CD1c-positive myeloid dendritic cell (primary cell): ENCODE measurements around the gene ODAD4.
"Not testable (repeated sequence)": the region's sequence is repeated elsewhere in the genome, so short reads cannot be mapped to it uniquely, and the experiment has no call there.

Experiments
- DNase-seq: peaks from one replicate; pipeline ENCODE4 v3.0.0-alpha.2; 2016; ENCODE audit errors: extremely low spot score

ODAD4 gene

DNA sequence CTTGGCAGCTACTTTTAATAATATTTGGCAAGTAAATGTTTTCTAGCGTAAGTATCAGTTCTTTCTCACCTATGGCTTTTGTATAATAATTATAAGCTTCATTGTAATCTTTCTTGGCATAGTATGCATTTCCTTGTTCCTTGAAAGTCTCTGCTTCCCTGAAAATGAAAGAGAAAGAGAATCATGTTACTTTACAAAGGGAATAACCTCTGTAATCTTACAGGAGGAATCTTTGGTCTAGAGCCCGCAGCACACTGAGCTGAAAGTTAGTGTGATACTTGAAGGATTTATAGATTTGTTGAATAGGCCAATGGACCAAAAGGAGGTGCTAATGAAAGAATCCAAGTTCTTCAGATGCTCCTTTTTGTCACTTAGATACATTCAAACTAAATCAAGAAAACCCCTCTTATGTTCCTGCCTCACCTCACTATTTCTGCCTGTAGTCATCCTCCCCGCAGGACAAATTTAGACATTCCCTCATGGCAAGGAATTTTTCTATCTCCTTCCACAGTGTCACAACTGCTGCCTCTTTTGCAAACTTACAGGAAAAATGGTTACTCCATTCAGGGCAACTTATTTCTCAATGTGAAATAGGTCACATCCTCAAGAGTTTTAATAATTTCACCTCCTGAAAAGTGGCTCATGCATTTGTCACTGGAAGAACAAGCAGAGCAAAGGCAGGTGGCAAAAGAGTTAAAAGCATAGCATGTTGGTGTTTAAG lies 70.2 kb downstream of the ODAD4 start:
- no peak for DNase-seq

DNA sequence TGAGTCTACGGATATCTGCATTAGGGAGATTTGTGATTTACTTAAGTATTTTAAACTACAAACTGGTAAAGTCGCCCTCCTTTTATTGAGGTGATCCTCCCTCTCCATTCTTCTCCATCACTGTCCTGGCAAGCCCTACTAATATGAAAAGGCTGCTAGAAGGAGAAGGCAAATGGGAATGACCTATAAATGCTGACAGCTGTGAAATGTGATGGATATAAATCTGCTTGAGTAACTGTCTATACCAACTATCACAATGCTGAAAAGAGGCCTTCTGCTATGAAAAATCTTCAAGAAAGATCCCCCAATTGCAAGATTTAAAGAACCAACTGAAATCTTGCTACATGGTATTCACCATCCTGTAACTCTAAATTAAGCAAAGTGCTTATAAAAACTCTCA lies 71.3 kb downstream of the ODAD4 start:
- DNase-seq: no peak

DNA sequence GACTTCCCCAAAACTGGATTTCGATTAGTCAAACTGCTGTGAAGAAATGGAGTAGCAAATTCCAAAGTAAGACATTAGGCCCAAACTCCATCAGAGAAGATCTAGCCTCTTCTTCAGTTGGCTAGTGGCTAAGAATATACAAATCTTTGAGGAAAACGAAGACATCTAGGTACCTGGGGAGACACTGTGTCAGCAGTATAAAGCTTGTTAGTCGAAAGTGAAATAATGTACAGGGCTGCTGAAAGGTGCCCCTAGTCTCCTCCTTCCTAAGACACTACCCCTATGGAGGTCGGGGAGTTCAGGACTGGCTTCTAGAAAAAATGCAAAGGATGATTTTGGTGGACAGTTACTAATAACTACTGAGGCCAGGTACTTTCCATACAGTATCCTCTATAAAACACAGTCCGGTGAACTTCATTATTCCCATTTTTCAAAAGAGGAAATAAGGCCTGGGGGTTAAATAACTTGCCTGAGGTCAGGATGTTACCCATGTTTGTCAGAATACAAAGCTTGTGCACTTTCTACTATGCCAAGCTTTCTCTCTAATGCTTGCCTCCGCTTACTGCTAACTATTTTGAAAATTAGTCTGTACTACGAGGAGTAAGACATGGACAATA lies 71.9 kb downstream of the ODAD4 start:
- no peak for DNase-seq

DNA sequence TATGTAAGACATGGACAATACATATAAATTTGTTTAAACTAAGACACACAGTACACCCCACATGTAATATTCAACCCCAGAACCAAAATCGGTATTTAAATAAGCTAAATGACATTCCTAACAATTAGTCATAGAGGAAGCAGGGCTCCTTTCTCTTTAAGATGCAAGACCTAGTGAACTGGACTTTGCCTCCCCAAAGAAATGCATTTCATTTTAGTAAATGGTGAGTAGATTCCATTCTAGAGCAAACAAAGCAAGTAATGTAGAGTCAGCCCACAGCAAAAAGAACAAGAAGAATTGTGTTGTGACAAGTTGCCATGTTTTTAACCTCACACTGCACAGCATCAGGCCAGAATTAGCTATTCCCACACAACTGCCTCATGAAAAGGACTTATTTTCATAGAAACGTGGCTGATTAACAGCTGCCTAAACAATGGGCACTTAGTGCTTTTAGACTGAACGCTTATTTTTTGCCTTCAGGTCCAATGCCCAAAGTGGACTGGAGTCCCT lies 72.4 kb downstream of the ODAD4 start:
- no peak for DNase-seq

DNA sequence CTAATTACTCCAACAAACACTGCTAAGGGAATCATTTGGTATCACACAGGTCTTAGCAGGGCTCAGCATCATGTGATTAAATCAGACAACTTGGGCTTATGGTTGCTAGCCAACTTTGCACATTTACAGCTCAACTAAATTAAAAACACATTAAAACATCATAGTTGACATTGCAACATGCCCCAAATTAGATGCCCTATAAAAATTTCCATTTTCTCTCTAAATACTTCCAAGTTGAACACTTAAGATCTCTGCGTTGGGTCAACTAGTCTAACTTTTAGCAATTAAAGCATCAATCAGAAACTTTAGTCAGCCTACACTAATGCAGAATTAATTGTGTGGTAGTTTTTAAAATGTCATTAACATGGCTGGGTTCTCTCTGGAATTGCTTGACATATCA lies 74.7 kb downstream of the ODAD4 start:
- DNase-seq: no peak

DNA sequence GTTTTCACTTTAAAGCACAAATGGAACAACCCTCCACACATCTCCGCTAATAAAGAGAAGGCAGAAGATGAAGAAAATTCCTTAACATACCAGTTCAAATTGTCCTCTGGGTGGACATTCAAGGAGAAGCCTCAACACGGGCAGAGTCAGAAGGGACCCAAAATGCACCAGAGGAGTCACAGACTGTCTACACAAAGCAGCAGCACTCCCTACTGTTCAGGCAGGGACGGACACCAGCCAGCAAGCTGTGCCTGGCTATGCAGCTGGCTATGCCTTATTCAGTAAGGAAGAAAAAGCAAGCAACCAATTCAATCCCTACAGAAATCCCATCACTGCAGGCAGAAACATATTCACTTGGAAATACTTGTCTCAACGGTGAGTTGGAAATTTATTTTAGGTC lies 78.8 kb downstream of the ODAD4 start:
- no peak for DNase-seq

DNA sequence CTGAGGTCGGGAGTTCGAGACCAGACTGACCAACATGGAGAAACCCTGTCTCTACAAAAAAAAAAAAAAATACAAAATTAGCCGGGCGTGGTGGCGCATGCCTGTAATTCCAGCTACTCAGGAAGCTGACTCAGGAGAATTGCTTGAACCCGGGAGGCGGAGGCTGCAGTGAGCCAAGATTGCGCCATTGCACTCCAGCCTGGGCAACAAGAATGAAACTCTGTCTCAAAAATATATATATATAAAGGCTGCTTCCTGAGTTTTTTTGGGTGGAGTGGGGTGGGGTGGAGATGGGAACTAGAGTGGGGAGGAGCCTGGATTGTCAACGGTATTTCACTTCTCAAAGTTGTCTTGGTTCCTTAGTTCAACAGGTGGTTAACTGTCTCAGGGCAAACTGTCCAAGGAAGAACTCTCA lies 79.9 kb downstream of the ODAD4 start:
- DNase-seq: peak; percentile 70

DNA sequence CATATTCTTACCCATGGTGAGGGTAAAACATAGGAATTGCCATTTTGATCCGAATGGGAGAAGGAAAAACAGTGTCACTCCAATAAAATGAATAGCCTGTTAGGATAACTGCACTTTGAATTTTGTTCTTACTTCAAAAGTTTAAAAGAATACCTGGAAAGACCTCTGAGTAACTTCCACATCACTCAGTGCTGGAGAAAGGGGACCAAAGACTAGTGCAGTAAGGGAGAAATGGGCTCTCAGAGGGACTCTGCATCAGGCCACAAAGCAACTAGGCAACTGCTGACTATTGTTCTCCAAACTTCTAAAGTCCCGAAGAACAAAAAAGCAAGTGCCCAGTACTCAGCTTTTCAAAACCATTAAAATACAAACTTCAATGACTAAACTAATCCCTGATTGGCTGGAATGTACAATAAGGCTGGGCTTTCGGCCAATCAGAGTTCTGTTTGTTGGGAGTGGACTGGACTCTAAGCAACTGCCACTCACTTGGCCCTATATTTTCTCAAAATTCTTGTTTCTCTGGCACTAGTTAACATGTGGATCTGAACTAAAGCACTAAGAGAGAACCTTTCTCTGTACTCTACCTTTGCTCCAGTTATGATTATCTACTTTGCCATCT lies 80.6 kb downstream of the ODAD4 start:
- DNase-seq: peak; percentile 59

DNA sequence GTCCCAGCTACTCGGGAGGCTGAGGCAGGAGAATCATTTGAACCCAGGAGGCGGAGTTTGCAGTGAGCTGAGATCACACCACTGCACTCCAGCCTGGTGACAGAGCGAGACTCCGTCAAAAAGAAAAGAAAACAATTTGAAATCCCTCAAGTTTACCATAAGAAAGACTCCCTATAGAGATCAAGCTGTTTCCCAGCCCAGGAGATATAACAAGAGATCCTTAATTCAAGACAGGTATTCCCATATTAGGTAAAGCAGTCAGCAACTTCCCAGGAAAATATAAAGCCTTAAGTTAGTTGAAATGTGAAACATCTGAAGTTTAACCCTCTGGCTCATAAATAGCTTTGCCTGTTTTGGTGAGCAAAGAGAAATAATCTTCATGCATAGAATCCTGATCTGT lies 81.9 kb downstream of the ODAD4 start:
- DNase-seq: not testable (repeated sequence)

DNA sequence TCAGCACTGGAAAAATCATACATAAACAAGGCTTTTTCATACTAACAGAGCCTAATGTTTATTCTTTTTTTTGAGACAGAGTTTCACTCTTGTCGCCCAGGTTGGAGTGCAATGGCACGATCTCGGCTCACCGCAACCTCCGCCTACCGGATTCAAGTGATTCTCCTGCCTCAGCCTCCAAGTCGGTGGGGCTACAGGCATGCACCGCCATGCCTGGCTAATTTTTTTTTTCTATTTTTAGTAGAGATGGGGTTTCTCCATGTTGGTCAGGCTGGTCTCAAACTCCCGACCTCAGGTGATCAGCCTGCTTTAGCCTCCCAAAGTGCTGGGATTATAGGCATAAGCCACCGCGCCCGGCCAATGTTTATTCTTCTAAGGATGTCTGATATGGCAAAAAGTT lies 83.3 kb downstream of the ODAD4 start:
- not testable (repeated sequence) for DNase-seq
